HepG2 (cell line): ENCODE results near the gene MYO19. TPM values are rescaled to one million over a fixed set of nuclear protein-coding genes. Genes with fewer than 3 reads are reported as not detected.

Source experiments
- ATAC-seq: fragments of 200-7000 bp; cut with Tn5 transposase; 3 replicates; pipeline ENCODE4 v1.9.1; 2020; ENCODE audit warnings: mild to moderate bottlenecking, moderate library complexity
- BruUV-seq: library from RNA; stranded (reverse); fragments of 400-500 nt; replicated peaks from 2 replicates; lab custom pipeline; 2021; lab: Mats Ljungman, UMichigan
- CTCF ChIA-PET: fragments of 300-600 bp; formaldehyde crosslinking; extraction: SDS; loops from one replicate; lab custom pipeline; 2021; ENCODE audit warnings: low total read pairs, inconsistent platforms, low intra/inter-chr PET ratio; lab: Yijun Ruan, JAX
- POLR2A ChIA-PET: fragments of 350-600 bp; sonication (Branson Sonifier 250); formaldehyde crosslinking; loops from one replicate; lab custom pipeline; 2020; ENCODE audit warnings: antibody characterized with exemption, inconsistent platforms; lab: Yijun Ruan, JAX
- DNase-seq: peaks from one replicate; pipeline ENCODE4 v3.0.0-alpha.2; 2015; ENCODE audit warnings: low spot score
- FAIRE-seq: peaks from 3 replicates; lab custom pipeline; 2011; peaks lifted over from hg19 to GRCh38; lab: Jason Lieb, UNC
- H2AFZ ChIP-seq: one replicate; pipeline ENCODE4 v1.6.1; 2011; ENCODE audit warnings: low read length, inconsistent platforms
- H3K27ac ChIP-seq: fragments of 300-600 bp; 3 replicates; pipeline ENCODE4 v1.8.0; 2011; ENCODE audit warnings: mixed run types, mild to moderate bottlenecking, mixed read lengths, low read length, inconsistent platforms; ENCODE audit not compliant: insufficient read depth; ENCODE audit errors: extremely low read length
- H3K27me3 ChIP-seq, 2 experiments: fragments of 200-600 bp in 1 of 2; 2 replicates in 1 of 2; 3 replicates in 1 of 2; pipeline versions ENCODE4 v1.6.0 to v1.8.0; 2011; ENCODE audit warnings: low read length in 2 of 2, mild to moderate bottlenecking in 2 of 2, moderate library complexity in 2 of 2, inconsistent platforms in 1 of 2; ENCODE audit not compliant: insufficient read depth in 2 of 2, control insufficient read depth in 1 of 2
- H3K36me3 ChIP-seq, 2 experiments: fragments of 200-600 bp in 1 of 2; replicated peaks in 1 of 2; 2 replicates in 1 of 2; 3 replicates in 1 of 2; pipeline versions ENCODE4 v1.5.1 to v1.8.0; 2011; ENCODE audit warnings: low read length in 2 of 2, inconsistent platforms in 1 of 2; ENCODE audit not compliant: insufficient read depth in 2 of 2, control insufficient read depth in 1 of 2
- H3K4me1 ChIP-seq: 2 replicates; pipeline ENCODE4 v1.5.1; 2012; ENCODE audit warnings: low read length, inconsistent platforms; ENCODE audit not compliant: insufficient read depth
- H3K4me2 ChIP-seq: 2 replicates; pipeline ENCODE4 v1.6.0; 2011; ENCODE audit warnings: low read depth, low read length, inconsistent platforms
- H3K4me3 ChIP-seq, 3 experiments: fragments of 200-600 bp in 1 of 3; sonication (generic), shearing (Covaris generic) in 1 of 3; replicated peaks in 1 of 3; 2 replicates each; pipeline ENCODE4 v1.5.1; 2011 to 2016; ENCODE audit warnings: low read length in 3 of 3, inconsistent platforms in 2 of 3, low read depth in 2 of 3, mild to moderate bottlenecking in 2 of 3, control low read depth in 1 of 3, mixed read lengths in 1 of 3; ENCODE audit not compliant: insufficient read depth in 1 of 3
- H3K79me2 ChIP-seq: one replicate; pipeline ENCODE4 v1.6.1; 2011; ENCODE audit warnings: low read length, inconsistent platforms; ENCODE audit not compliant: insufficient read depth
- H3K9ac ChIP-seq: 2 replicates; pipeline ENCODE4 v1.6.0; 2011; ENCODE audit warnings: mild to moderate bottlenecking, low read depth, low read length, inconsistent platforms; ENCODE audit not compliant: insufficient read depth
- H3K9me3 ChIP-seq: 2 replicates; pipeline ENCODE4 v1.5.1; 2012; ENCODE audit warnings: mild to moderate bottlenecking, low read length
- H4K20me1 ChIP-seq: 2 replicates; pipeline ENCODE4 v1.6.0; 2011; ENCODE audit warnings: inconsistent platforms, mild to moderate bottlenecking, low read length, moderate library complexity; ENCODE audit not compliant: insufficient read depth
- AGO2 ChIP-seq: fragments of 200-400 bp; formaldehyde crosslinking; optimal IDR thresholded peaks from 2 replicates; pipeline ENCODE3; 2017; ENCODE audit warnings: mild to moderate bottlenecking, low read depth, low read length, moderate library complexity
- GMEB1 ChIP-seq: sonication (generic); formaldehyde crosslinking; IDR thresholded peaks from 2 replicates; pipeline ENCODE4 v1.5.1; 2020; ENCODE audit warnings: missing genetic modification reagents, mild to moderate bottlenecking, borderline replicate concordance
- KMT2B ChIP-seq: IDR thresholded peaks from 2 replicates; pipeline ENCODE4 v1.6.1; 2016; ENCODE audit warnings: missing genetic modification reagents, missing compliant biosample characterization
- POLR2G ChIP-seq: fragments of 200-400 bp; formaldehyde crosslinking; IDR thresholded peaks from 2 replicates; pipeline ENCODE4 v1.6.1; 2018; ENCODE audit warnings: mild to moderate bottlenecking, low read depth, low read length, moderate library complexity
- ZBTB40 ChIP-seq, 2 experiments: fragments of 450-650 bp in 1 of 2; sonication (generic) in 1 of 2; formaldehyde crosslinking in 1 of 2; IDR thresholded peaks; 2 replicates each; pipeline versions ENCODE4 v1.6.1 to v1.8.0; 2016 to 2022; ENCODE audit warnings: antibody characterized with exemption in 1 of 2, mild to moderate bottlenecking in 1 of 2, missing genetic modification reagents in 1 of 2
- WGBS: methylation state at CpG from one replicate; pipeline ENCODE4 v1.1.6; 2017; ENCODE audit warnings: low lambda C conversion rate; 5-methylcytosine and 5-hydroxymethylcytosine counted together
- in situ Hi-C: cut with HindIII; loops from 2 replicates; pipeline ENCODE4 v1.10.0; 2017; ENCODE audit warnings: low pct_unique_long_range_greater_than_20kb; ENCODE audit not compliant: extremely low pct_ligation_motif_present
- intact Hi-C: fragments of 100-400 bp; cut with micrococcal nuclease; formaldehyde crosslinking; loops from one replicate; pipeline ENCODE4 v1.10.0; 2022; ENCODE audit not compliant: unreplicated experiment
- polyA plus RNA-seq, 8 experiments: library from polyadenylated mRNA; depleted of rRNA in 3 of 8; stranded (reverse) in 7 of 8; unstranded in 1 of 8; fragments of >200 nt; fragmentation: Illumina TruSeq in 4 of 8; extraction: Trizol in 4 of 8; gene quantifications; 2 replicates each; pipeline versions ENCODE4 v1.2.1 to v1.2.3, GENCODE V29; 2011 to 2016; ENCODE audit warnings: low read depth in 4 of 8, missing spikeins in 1 of 8, mixed read lengths in 1 of 8; ENCODE audit not compliant: insufficient read depth in 1 of 8
- total RNA-seq, 5 experiments: library from RNA; depleted of rRNA; stranded (reverse); fragments of >200 nt; fragmentation: Illumina TruSeq; extraction: Trizol; gene quantifications; 2 replicates each; pipeline ENCODE4 v1.2.3, GENCODE V29; 2016; ENCODE audit warnings: low read depth in 1 of 5

MYO19 gene
- total and polyA plus RNA-seq, 2 of the 13 experiments (the other 11 are each of a cell fraction or from before 2014, with no cell fraction given) = 75.7 to 82.3 TPM

GRCh38 chr17:36500745-36501225, 33.9 kb downstream of the MYO19 start:
- intact Hi-C loops (no loop called here), in situ Hi-C loops (no loop called here)
- no peak overlapping the region for H3K4me2 ChIP-seq
- H3K79me2 ChIP-seq = no peaks in the 10 kb centered on the region
- POLR2A ChIA-PET = no interaction called here
- TF ChIP-seq AGO2 = peak; percentile 57
- no peak for TF ChIP-seq KMT2B
- 88% methylated on average over 2 of the region's 15 CpGs for WGBS
- H2AFZ ChIP-seq = no peak overlapping the region
- H3K27me3 ChIP-seq = no peaks in the 10 kb centered on the region
- H3K9me3 ChIP-seq = no peaks in the 10 kb centered on the region
- CTCF ChIA-PET = no interaction called here
- H3K4me1 ChIP-seq = peaks cover 3% of the 10 kb centered on the region
- H3K36me3 ChIP-seq = peaks cover 35 to 71% of the 10 kb centered on the region in 2 experiments
- ATAC-seq (no peak), DNase-seq (no peak), FAIRE-seq (no peak)
- H3K4me3 ChIP-seq = no peak overlapping the region
- H3K27ac ChIP-seq = no peak overlapping the region
- no peak overlapping the region for H3K9ac ChIP-seq
- no TSS peak for BruUV-seq
- H4K20me1 ChIP-seq = no peaks in the 10 kb centered on the region

- CTCF ChIA-PET = no interaction called here
- no peak overlapping the region for H2AFZ ChIP-seq
- no peaks in the 10 kb centered on the region for H3K79me2 ChIP-seq
- POLR2A ChIA-PET = interaction anchor here (1.7 kb wide), 1 partner anchor 13 kb away, joined by 5 read pairs; the partner anchor contains the start of gene ZNHIT3
- no peaks in the 10 kb centered on the region for H3K4me1 ChIP-seq
- H3K9me3 ChIP-seq = no peaks in the 10 kb centered on the region
- H3K27ac ChIP-seq = no peak overlapping the region
- TF ChIP-seq POLR2G = 0 out of 2 replicates have a peak, but pooled peaks have one; percentile 20
- no peak for TF ChIP-seq GMEB1 (CRISPR knock-in tag)
- TF ChIP-seq ZBTB40 (IDR thresholded peaks at IDR 0.05) = no peak
- TF ChIP-seq ZBTB40 (CRISPR knock-in tag; IDR thresholded peaks at IDR 0.05) = no peak
- no peak for DNase-seq
- BruUV-seq = no TSS peak
- H3K4me3 ChIP-seq = no peak overlapping the region
- FAIRE-seq = no peak
- H4K20me1 ChIP-seq = no peaks in the 10 kb centered on the region
- intact Hi-C loops = no loop called here
- H3K9ac ChIP-seq = no peak overlapping the region
- no peak overlapping the region for H3K4me2 ChIP-seq
- no peak for ATAC-seq
- H3K27me3 ChIP-seq = no peaks in the 10 kb centered on the region
- H3K36me3 ChIP-seq = peaks cover 30 to 72% of the 10 kb centered on the region in 2 experiments
- WGBS = 96% methylated on average over 7 of the region's 7 CpGs
- in situ Hi-C loops = loop anchor here (25.0 kb wide), 1 partner anchor 536 kb away; no protein-coding TSS in a partner anchor
Observed at GRCh38 chr17:36498560-36499300, 35.9 kb downstream of the MYO19 start.
